ENCODE data around the gene MPZL1. TPM values are rescaled to one million over a fixed set of nuclear protein-coding genes. Genes with fewer than 3 reads are reported as not detected.

MPZL1 gene
- total and polyA plus RNA-seq, 2 of the 8 experiments (the other 6 are each of a cell fraction or from before 2014, with no cell fraction given), result 37.8 to 120 TPM

- TF ChIP-seq JUN (IDR thresholded peaks at IDR 0.05; ENCODE audit: low read depth, low read length) (no peak), BACH1 (IDR thresholded peaks at IDR 0.05; ENCODE audit: low read length) (no peak), SIRT6 (IDR thresholded peaks at IDR 0.05; ENCODE audit: low read length) (no peak), EP300 (IDR thresholded peaks at IDR 0.05; ENCODE audit: borderline replicate concordance in 1 of 2, low read depth in 2 of 2, low read length in 2 of 2) (no peak), ASH2L (IDR thresholded peaks at IDR 0.05; ENCODE audit: low read length) (no peak)
- TF ChIP-seq, protein P1, sequence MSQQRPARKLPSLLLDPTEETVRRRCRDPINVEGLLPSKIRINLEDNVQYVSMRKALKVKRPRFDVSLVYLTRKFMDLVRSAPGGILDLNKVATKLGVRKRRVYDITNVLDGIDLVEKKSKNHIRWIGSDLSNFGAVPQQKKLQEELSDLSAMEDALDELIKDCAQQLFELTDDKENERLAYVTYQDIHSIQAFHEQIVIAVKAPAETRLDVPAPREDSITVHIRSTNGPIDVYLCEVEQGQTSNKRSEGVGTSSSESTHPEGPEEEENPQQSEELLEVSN (IDR thresholded peaks at IDR 0.05), result no peak
Observed at GRCh38 chr1:167802235-167802634, 80.5 kb downstream of the MPZL1 start (continued).
